WI38 (cell line): Measurements from ENCODE around the gene LGALS3.

Source experiments
- H3K4me3 ChIP-seq: 2 replicates; pipeline ENCODE4 v1.5.1; 2011; ENCODE audit warnings: low read depth, mild to moderate bottlenecking, control low read depth, low read length
- CTCF ChIP-seq: IDR thresholded peaks from 2 replicates; pipeline ENCODE4 v1.5.1; 2012; ENCODE audit warnings: low read depth, mild to moderate bottlenecking, control low read depth, low read length

LGALS3 gene

GRCh38 chr14:55094292-55095157 lies 34.5 kb upstream of the LGALS3 start:
- H3K4me3 ChIP-seq = no peak overlapping the region
- no peak for TF ChIP-seq CTCF

GRCh38 chr14:55097881-55098560 lies 31.0 kb upstream of the LGALS3 start:
- H3K4me3 ChIP-seq = no peak overlapping the region
- no peak for TF ChIP-seq CTCF

GRCh38 chr14:55098561-55098898 lies 30.5 kb upstream of the LGALS3 start:
- no peak overlapping the region for H3K4me3 ChIP-seq
- TF ChIP-seq CTCF = no peak

GRCh38 chr14:55099756-55100155 lies 29.3 kb upstream of the LGALS3 start:
- no peak overlapping the region for H3K4me3 ChIP-seq
- TF ChIP-seq CTCF = no peak

- TF ChIP-seq CTCF = no peak
- no peak overlapping the region for H3K4me3 ChIP-seq
These were observed 27.4 kb upstream of the LGALS3 start for GRCh38 chr14:55101698-55102097.

GRCh38 chr14:55102141-55102621 lies 26.9 kb upstream of the LGALS3 start:
- no peak for TF ChIP-seq CTCF

GRCh38 chr14:55103005-55103640 lies 25.9 kb upstream of the LGALS3 start:
- TF ChIP-seq CTCF = no peak
- H3K4me3 ChIP-seq = peak overlapping the region; percentile 32

More at GRCh38 chr14:55102141-55102621, 26.9 kb upstream of the LGALS3 start:
- H3K4me3 ChIP-seq = no peak overlapping the region; the same call in 1 of the 2 replicates
